GM21390 (cell line): ENCODE data around the gene PRICKLE1.

Source experiments
- ATAC-seq: cut with Tn5 transposase; IDR thresholded peaks from one replicate; pipeline ENCODE4 v1.9.1; 2021; ENCODE audit not compliant: unreplicated experiment

PRICKLE1 gene

DNA sequence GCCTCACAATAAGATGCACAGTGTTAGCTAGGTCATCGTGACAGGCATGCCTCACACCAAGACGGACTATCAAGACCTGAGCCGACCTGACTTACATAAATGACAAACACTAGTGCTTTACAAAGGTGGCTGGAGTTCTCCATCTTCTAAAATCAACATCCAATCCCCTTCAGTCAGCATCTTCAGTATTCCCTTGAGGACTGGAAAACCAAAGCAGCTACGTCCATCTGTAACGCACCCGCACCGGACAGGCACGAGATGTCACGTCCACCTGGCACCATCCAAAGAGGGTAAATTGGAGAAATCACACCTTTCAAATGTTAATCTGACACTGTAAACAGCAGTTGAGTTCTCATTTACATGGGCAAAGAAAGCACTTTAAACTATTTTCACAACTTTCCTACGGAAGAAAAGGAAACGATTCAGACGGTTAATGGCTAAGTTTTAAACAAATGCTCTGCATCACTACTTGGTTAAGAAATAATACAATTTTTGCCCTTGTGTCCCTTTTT lies 130.2 kb downstream of the PRICKLE1 start:
- ATAC-seq = no peak

DNA sequence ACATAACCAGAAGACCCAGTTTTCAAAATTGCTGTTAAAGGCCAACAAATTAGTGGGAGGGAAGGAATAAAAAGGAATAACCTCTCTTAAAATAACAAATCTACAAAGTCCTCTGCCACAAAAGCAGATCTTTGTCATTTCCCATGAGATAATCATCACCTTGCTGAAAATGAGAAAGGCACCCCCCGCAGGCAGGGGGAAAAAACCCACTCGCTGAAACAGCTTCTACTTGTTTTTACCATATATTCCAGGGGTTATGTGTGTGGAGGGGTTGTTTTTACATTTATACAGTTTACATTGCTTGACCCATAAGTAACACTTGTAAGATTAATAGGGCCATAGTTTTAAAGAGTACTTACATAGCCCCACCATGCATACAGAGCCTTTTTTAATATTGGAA lies 131.0 kb downstream of the PRICKLE1 start:
- no peak for ATAC-seq

DNA sequence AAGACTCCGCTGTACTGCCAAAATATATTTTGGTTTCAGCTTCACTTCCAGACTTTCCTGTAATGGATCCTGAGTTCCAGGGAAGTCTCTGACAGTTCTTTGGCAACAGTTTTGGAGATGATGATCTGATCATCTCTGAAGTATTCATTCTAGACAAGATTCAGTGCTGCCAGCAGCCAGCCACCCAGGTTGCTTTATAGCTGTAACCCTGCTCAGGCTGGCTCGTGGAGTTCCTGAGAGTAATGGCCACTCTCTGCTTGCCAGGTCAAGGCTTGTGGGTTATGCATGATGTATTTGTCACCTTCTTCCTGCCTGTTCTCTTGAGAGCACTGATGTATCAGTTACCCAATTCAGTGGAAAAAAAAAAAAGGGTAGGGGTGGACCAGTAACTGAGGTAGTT lies 139.3 kb downstream of the PRICKLE1 start:
- no peak for ATAC-seq

DNA sequence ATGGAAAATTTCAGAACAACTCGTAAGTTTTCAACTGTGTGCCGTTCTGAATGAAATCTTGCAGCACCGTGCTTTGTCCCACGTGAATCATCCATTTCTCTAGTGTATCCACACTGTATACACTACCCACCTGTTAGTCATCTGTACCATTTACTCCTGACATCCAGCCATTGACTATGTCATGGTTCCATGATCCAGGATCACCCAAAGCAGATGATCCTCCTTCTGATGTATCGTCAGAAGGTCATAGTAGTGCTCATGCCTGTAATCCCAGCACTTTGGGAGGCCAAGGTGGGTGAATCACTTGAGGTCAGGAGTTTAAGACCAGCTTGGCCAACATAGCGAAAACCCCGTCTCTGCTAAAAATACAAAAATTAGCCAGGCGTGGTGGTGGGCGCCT lies 140.7 kb downstream of the PRICKLE1 start:
- ATAC-seq = no peak

DNA sequence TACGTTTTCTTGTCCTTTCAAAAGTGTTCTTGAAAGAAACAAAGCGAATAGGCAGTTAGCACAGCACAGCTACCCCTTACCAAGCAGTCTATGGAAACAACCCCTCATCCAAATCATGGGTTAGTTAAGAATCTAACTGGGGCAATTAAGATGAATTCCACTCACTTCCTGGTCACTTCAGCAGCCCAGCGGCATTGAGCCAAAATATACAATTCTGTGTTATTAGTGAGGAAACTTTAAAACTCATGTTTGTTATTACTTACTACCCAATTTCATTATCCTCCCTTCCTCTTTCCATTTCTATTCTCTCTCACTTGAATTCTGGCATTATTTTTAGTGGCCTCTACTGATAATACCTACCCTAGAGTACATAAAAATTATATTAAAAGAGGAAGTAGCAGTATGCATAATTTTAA lies 142.2 kb downstream of the PRICKLE1 start:
- ATAC-seq = no peak

DNA sequence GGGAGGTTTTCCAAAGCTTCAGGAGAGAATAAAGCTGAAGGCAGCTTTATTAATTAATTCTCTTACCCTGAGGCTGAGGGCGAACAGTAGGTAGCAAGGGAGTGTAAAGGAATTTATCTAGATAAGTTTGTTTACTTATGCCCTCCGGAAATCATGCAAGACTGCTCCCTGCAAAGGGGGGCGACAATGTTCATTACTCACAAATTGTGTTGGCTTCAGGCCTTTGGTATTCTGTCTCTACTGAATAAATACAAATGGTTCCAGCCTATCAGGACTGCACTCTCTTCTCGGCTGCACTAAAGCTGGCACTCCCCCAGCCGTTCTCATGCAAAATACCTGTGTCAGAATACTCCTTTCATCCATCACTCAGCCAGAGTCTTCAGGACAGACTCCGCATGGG lies 142.8 kb downstream of the PRICKLE1 start:
- no peak for ATAC-seq

DNA sequence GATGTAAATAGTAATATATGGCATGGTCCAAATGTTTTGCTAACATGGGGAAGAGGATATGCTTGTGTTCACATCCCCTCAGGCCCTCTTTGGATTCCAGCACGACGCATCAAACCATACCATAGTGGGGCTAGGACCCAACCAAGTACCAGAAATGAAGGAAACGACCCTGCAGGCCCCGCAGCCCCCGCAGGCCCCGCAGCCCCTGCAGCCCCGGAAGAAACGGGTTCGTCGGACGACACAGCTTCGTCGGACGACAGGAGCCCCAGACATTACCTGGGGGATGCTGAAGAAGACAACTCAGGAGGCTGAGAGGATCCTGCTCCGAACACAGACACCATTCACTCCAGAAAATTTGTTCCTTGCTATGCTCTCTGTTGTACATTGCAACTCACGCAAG lies 143.7 kb downstream of the PRICKLE1 start:
- no peak for ATAC-seq

DNA sequence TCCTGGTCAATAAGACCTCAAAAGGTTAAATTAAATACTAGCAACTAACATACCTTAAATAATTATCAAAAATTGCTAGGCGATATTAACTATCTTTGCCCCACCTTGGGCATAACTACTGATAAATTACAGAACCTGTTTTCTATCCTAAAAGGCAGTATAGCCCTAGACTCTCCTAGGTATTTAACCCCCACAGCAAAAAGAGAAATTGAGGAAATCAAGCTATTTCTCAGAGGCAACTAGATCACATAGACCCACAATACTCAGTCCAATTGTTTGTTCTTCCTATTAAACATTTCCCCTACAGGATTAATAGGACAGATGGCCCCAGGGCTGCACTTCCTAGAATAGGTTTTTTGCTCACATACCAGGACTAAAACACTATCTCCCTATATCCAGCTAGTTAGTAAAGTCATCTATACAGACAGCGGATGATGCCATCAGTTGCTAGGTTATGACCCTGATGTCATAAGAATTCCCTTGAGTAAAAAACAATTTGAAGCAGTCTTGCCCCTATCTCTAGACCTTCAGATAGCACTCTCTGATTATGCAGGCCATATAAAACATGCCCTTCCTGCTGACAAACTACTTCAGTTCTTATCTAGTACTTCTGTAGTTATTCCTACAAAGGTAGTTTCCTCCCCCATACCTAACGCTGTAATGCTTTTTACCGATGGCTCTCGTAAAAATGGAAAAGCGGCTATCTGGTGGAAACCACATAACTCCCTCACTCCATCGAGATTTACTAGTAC lies 145.2 kb downstream of the PRICKLE1 start:
- no peak for ATAC-seq

DNA sequence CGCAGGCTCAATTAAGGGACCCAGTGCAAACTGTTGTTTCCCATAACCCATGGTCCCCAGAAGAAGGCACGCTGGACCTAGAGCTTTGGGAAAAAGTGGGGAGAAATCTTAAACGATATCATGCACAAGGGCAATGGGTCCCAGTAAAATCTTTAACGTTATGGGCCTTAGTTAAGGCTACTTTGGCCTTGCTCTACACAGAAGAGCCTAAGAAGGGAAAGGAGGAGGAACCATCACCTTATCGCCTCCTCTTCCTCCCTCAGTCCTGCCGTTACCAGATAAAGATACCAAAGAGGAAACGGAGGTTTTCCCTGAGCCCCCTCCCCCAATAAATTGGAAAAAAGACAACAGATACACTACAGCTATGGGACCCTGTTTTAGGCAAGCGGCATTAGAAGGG lies 146.7 kb downstream of the PRICKLE1 start:
- ATAC-seq = no peak

DNA sequence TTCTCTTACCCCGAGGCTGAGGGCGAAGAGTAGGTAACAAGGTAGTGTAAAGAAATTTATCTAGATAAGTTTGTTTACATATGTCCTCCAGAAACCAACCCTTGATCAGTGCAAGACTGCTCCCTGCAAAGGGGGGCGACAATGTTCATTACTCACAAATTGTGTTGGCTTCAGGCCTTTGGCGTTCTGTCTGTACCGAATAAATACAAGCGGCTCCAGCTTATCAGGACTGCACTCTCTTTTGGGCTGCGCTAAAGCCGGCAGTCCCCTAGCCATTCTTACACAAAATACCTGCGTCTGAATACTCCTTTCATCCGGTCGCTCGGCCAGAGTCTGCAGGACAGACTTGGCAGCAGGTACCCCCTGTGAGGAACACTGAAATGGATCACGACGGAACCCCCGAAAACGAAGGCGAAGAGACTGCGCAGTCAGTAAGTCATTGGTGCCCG lies 147.2 kb downstream of the PRICKLE1 start:
- no peak for ATAC-seq

DNA sequence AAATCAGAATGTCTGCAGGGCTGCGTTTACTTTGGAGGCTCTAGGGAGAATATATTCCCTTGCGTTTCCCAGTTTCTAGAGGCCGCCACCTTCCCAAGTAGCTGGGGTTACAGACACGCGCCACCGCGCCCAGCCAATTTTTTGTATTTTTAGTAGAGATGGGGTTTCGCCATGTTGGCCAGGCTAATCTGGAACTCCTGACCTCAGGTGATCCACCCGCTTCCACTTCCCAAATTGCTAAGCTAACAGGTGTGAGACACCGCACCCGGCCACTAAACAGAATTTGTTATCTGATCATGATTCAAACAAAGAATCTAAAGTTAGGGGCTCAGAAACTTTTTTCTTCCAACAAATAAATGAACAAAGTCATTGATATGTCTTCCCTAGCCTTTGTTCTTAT lies 148.9 kb downstream of the PRICKLE1 start:
- ATAC-seq = no peak

DNA sequence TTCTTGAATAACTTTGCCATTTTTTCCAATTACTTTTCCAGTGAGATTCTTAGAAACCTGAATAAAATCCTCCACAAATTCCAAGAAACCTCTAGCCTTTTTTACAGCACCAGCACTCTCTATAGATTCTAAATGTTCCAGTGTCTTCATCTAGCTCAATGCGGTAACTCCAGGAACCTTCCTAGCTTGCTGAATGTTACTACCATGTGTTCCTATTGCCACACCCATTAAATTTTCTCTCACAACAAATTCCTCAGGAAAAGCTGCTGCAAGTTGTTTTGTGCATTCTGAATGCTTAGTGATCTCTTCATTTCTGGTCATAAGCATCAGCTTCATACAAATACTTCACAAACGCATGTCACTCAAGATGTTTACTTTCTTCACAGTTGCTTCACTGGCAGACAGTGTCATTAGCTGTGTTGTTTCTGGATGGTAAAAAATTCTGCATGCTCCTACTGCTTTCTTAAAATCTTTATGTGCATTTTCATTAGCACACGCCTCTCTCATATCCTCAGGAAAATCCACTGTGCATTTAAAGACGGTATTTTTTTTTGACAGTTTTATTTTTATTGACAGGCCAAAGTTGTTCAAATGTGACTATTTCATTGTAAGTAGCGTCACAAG lies 156.9 kb downstream of the PRICKLE1 start:
- ATAC-seq = no peak

DNA sequence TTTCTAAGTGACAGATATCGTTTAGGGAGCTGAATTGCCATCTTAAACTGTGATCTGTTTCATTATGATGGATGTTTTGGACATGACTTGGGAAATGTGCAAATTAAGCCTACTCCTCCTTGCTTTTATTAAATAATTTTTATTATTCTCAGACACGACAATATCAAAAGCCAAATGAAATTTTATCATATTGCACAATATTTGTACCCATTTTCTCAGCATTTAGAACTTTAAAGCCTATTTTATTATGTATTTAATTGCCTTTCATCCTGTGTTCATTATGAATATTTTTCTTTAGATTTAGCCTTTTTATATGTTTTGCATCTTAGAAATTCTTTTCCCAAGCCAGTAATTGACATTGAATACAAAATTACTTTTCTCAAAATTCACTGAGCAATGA lies 160.7 kb downstream of the PRICKLE1 start:
- no peak for ATAC-seq

DNA sequence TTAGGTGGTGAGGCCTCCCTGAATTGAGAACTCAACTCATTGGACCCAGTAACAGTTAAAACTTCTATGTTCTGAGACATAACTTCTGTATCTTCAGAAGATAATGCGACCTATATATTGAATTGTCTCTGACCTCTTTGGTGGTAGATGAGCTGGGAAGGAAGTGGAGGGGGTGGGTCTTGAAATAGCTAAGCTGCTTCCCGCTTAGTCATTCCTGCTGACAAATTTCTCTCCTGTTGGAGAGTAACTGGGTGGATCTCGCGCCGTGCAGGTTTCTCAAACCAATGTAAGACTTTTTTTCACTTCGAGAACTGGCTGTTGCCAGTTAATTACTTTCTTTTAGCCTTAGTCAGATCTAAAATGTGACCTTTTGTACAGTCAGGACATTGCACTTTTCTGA lies 162.8 kb downstream of the PRICKLE1 start:
- no peak for ATAC-seq

DNA sequence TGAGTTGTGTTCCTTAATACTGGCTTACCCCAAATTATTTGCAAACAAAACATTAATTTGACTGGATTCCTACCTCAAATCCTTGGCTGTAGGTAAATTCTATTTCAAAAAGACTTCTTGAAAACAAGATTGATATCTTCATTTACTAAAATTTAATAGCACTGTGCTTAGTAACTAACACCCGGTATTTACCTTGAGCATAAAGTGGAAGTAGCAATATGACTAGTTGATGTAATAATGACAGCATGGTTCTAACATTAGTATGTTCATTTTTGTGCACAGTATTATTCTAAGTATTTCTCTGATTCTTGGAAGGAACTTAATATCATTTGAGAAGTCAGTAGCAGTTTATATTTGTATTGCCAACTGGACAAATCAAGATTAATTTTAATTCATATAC lies 166.8 kb downstream of the PRICKLE1 start:
- no peak for ATAC-seq

DNA sequence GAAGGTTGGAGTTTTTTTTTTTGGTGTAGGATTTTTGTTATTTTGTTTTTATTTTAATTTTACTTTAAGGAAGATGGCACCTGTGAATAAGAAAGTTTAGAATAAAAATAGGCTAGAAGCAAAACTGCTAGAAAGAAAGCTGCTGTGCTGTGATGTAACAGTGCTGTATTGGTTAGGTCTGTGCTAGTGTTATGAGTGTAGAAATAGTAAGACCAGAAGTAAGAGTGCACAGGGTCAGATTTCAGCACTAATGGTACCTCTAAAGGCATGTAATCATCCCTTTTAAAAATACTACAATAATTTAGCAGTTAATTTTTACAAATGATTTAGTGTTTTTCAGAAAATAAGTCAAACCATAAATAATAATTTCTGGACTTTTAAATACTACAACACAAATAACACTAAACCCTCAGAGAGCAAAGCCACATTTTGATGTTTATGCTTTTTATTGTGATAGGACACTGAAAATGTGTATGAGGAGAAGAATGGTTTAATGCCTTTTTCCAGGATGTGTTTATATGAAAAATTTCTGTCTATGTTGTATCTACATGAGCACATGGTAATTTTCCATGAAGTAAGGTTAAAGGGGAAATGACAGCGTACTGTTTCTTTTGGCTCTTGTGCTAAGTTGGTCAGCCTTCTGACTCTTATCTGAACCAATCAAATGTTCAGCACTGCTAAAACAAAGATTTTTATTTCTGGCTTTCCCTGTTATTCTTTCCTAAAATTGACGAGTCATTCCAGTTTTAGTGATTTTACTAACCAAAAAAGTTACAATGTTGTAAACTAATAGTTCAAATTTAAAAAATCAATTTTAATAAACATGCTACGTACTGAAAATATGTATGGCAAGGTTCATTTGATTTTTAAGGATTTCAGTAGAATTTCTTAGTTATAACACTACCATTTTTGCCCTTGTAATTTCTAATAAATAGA lies 167.4 kb downstream of the PRICKLE1 start:
- peak; percentile 90 for ATAC-seq

DNA sequence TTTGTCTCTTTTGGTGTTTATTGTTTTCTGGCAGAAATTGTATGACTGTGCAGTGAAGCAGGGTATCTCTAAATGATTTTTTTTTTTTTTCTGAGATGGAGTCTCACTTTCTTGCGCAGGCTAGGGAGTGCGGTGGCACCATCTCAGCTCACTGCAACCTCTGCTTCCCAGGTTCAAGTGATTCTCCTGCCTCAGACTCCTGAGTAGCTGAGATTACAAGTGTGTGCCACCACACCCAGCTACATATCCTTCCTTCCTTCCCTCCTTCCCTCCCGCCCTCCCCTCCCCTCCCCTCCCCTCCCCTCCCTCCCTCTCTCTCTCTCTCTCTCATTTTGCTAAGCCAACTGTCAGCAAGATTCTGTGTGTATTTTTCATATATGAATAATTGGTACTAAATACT lies 169.2 kb downstream of the PRICKLE1 start:
- no peak for ATAC-seq

DNA sequence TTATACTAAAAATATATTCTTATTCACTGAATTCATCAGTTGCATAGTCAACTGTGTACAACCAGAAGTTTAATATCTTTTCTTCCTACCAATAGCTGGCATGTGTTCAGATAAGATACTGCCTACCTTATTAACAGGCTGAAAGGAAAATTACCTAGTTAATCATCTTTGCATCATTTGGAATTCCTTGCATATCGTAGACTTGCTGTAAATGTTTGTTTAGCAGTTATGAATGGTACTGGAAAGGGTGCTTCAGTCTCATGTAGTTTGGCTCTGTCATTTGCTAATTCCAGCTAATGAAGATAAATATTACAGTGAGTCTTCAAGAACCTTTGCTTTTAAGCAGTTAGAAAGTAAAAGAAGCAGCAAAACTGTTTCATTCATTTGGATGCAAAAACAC lies 179.2 kb downstream of the PRICKLE1 start:
- no peak for ATAC-seq

DNA sequence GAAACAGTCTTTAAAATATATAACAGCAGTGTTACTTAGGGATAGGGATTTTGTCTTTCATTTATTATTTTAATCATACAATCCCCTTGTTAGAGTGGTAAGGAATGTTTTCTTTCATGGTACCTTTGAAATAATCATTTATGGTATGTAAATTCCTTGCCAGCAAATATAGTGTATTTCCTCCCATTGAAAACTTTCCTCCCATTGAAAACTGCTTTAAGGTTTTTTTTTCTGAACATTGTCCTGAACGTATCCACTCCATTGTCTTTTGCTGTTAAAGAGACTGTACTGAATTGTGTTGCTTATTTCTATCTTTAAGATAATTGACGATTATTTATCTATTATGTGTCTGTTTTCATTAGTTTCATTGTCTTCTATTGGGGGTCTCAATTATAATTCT lies 180.1 kb downstream of the PRICKLE1 start:
- no peak for ATAC-seq

DNA sequence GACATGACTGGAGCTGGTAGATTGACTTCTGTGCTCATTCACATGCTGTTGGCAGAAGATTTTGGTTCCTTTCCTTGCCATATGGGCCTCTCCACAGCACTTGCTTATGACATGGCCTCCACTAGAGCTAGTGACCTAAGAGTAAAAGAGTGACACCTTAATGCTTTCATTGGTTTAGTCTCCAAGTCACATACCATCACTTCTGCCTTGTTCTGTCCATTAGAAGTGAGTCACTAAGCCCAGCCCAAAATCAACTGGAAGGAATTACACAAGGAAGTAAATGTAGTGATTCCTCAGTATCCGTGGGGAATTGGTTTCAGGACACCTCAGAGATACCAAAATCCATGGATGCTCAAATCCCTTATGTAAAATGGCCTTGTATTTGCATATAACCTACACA lies 182.2 kb downstream of the PRICKLE1 start:
- ATAC-seq = no peak
